OCI-M1 (cell line): ENCODE data around the gene WDR83.
"Not testable (repeated sequence)": the region's sequence is repeated elsewhere in the genome, so short reads cannot be mapped to it uniquely, and the experiment has no call there.

Experiments
- DNase-seq: peaks from one replicate; lab custom pipeline; 2025; lab: John Stamatoyannopoulos, UW

WDR83 gene

DNA sequence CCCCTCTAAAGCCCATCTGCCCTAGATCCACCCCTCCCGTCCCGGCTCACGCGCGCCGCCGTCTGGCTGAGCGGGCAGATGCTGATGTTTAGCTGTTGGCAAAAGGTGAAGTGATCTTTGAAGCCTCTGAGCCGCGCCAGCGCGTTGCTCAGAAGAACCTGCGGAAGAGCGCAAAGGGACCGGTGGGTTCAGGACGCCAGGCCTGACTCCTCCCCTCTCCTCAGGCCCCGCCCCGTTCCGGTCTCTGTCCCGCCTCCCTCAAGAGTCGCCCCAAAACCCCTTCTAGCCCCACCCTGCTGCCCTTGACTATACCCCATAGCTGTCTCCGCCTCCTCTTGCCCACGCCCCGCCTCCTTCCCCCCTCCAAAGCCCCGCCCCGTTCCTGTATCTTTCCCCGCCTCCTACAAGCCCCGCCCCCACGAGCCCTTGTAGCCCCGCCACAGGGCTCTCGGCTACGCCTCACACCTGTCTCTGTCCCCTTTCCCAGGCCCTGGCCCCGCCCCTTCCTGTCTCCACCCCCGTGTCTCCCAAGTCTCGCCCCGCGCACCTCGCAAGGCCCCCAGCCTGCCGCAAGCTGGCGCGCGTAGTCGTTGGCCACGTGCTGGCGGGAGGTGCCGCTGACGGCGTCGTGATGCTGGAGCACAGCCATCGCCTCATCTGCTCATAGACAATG lies 9.6 kb upstream of the WDR83 start:
- no peak for DNase-seq

DNA sequence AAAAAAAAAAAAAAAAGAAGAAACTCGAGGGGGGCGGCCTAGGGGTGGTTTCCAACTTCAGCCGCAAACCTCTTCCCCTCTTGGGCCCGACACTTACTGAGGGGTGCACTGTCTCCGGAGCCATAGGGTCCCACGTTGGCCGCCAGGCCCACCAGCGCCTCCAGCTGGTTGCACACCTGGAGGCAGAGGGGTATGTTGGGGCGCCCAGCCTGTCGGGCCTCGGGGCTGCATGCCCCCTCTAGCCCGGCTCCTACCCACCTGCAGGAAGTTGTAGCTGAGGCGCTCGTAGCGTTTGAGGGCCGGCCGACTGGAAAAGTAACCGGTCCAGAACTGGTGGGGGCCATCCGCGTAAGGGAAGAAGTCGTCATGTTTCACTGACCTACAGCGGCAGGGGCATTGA lies 8.6 kb upstream of the WDR83 start:
- no peak for DNase-seq

DNA sequence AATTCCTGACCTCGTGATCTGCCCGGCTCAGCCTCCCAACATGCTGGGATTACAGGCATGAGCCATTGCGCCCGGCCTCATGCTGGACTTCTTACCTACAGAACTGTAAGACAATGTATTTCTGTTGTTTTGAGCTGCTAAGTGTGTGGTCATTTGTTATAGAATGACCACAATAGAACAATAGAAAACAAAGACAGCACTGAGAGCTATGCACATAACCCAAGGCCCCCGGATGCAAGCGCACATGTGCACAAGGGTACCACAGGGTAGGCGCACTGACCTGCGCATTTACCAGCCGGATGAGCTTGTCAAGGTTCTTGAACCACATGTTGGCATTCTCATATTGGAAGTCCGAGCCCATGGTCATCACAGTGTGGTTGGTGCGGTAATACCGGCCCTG lies 5.6 kb upstream of the WDR83 start:
- DNase-seq: no peak

DNA sequence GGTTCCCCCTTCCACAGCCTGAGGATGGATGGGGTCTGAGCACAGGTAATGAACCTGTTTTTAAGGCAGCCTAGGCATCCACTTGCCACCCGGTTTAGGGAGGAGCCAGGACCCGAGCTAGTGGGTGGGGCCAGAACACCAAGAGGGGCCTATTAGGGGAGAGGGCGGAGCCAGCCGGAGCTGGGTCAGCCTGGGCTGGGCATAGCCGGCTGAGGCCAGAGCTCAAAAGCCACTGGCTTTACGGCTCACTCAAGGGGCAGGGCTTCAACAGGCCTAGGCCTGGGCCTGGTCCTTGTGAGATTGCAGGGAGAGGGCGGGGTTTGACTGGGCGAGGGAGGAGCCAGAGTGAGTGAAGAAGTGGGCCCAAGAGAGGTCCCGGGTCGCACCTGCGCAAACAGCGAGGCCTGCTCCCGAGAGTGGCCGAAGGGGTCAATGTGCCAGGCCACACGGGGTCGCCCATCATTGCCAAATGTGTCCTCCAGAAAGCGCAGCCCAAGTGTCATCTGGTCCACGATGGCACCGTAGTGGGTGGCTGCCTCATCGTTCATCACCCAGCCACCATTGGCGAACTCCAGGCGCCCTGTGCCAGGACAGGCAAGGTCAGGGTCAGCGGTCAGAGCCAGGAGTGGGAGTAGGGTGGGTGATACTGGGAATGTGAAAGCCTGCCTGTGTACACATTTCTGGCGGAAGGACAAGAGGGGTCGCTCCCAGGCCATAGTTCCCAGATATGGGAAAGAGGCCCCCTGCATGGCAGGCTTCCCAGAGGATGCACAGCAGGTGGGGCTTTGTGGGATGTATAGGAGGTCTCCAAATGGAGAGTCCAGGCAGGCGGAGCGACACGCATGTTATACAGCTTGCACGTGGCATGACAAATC lies 2.0 kb upstream of the WDR83 start:
- DNase-seq: no peak

DNA sequence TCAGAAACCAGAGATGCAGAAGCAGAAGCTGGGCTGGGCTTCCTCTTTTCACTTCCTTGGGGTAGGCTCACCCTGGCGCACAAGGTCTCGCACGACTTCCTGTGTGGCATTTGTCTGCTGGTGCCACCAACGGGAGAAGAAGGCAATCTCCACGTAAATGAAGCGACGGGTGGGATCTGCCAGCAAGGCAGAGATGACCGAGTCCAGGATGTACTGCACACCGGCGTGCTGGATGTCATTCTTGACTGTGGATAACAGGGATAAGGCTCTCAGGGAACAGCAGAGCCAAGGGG lies 1.4 kb upstream of the WDR83 start:
- DNase-seq: no peak

DNA sequence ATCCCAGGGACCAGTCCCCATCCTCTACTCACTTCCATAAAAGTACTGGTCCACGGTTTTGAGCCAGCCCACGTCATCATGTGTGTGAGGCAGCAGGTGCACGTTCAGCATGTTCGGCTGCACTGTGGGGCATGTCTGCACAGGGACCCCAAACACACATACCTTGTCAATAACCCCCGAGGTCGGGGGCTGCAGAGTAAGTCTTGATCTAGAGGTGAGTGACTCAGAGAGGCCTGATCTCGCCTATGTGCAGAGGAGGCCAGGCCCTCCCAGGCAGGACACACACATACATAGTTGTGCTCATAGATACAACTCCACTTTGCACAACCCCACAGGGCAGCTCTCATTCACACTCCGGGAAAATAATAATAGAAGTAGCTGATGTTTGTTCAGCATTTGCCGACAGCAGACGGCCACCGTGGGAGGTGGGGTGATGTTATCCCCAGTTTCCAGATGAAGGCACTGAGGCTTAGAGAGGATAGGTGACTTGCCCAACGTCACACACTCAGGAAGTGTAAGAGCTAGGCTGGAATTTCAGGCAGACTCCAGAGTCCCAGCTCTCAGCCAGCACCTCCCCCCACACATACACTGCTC lies 839 bp upstream of the WDR83 start:
- DNase-seq: no peak

DNA sequence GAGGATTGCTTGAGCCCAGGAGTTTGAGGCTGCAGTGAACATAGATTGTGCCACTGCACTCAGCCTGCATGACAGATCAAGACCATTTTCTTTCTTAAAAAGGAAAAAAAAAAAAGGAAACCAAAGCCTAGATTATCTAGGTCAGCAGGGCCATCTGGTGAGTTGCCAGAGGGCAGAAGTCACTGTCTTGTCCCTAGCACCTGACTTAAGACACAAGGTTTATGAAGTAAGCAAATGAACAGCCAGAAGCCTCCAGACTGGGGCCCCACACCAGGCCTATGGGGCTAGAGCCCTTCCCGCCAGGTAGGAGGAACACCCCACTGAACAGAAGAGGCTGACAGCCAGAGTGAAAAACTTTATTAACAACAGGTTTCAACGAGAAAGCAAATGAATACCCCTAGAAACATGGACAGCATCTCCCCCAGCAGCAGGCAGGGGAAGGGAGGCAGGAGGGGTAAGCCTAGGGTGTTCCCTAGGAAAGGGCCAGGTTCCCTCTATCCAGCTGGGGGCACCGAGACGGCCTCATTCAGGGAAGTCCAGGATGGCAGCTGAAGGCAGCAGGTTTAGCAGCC lies 1.2 kb downstream of the WDR83 start:
- DNase-seq: no peak

DNA sequence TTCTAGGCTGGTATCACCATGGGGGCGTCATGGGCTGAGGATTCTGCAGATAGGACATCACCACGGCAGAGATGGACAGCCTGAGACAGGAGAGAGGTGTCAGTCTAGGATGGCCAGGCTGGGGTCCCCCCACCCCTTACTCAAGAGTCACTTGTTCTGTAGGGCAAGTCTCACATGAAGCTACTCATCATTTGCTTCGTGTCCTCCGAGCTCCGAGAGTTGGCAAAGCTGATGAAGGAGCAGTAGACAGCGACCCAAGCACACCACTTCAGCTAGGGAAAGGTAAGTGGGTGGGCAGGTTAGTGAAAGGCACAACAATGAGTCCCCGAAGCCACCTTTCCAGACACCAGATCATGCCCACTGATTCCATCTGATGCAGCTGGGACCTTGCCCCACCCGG lies 1.7 kb downstream of the WDR83 start:
- DNase-seq: no peak

DNA sequence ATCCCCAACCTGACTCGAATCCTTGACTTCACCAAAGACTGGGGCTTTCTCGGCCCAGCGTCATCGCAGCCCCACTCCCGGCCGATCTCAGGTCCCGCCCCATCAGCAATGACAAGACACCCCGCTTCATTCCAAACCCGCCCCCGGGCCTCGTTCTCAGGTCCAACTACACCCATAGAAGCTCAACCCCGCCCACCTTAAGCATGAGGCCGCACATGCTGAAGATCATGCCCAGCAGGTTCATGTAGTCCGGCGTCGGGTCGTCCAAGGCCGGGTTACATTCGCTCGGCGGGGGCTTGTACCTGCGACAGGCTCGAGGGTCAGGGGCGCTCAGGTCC lies 2.3 kb downstream of the WDR83 start:
- DNase-seq: peak; percentile 55

DNA sequence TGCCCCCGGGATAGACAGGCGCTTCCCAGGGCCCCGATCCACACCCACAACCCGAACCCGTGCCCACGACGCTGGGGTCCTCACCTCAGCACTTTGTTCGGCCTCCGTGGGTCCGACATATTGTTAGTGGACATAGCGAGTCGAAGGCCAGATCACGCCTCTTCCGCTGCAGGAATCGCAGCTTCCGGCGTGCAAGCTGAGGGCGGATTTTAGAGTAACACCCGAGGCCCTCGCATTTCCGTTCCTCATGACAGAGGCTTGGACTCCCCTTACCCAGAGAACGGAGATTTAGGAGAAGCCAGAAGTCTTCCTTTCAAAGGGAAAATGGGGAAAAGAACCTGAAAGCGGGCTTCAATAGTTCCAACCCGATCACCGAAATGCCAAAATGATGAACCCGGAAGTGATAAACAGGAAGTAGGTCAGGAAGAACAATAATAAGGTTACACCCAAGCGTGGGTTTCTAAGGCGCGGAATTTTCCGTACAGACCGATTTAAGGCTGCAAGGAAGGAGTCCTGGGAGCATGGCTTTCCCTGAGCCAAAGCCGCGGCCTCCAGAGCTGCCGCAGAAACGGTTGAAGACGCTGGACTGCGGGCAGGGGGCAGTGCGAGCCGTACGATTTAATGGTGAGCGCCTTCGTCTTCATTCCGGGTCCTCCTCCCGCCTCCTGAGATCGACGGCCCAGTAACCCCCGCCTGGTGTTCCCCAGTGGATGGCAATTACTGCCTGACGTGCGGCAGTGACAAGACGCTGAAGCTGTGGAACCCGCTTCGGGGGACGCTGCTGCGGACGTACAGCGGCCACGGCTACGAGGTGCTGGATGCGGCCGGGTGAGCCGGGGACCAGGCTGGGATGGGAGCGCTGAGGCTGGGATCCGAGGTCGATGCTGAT lies 2.9 kb downstream of the WDR83 start:
- peak; percentile 78 for DNase-seq

DNA sequence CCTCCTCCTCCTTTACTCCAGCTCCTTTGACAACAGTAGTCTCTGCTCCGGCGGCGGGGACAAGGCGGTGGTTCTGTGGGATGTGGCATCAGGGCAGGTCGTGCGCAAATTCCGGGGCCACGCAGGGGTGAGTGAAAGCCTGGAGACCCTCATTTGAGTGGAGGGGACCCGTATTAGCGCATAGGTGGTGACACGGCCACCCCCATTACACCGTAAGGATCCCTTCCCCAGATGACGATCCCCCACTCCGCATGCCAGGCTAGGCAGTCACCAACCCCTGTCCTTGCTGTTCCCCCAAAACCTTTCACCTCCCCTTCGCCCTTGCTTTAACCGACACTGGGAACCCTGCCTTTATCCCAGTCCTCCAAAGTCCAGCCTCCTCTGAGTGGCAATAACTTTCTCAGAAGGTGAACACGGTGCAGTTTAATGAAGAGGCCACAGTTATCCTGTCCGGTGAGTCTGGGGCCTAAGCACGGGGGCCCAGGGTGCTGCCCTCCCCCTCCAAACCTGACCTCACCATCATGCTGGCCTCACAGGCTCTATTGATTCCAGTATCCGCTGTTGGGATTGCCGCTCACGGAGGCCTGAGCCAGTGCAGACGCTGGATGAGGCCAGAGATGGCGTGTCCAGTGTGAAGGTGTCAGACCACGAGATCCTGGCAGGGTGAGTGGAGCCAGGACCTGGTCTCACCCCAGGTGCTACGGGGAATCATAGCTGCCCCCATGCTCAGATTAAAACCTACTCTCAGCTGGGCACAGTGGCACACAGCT lies 3.7 kb downstream of the WDR83 start:
- no peak for DNase-seq

DNA sequence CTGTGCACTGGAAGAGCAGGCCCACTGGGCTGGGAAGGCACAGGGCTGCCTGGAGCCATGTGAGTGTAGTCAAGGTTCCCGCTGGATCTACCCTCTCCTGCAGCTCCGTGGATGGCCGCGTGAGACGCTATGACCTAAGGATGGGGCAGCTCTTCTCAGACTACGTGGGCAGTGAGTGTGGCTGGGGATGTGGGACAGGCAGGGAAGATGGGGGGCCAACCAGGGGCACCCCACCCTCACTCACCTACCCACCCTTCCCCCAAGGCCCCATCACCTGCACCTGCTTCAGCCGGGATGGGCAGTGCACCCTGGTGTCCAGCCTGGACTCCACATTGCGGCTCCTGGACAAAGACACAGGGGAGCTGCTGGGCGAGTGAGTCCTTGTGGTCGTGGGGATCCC lies 6.1 kb downstream of the WDR83 start:
- DNase-seq: no peak

DNA sequence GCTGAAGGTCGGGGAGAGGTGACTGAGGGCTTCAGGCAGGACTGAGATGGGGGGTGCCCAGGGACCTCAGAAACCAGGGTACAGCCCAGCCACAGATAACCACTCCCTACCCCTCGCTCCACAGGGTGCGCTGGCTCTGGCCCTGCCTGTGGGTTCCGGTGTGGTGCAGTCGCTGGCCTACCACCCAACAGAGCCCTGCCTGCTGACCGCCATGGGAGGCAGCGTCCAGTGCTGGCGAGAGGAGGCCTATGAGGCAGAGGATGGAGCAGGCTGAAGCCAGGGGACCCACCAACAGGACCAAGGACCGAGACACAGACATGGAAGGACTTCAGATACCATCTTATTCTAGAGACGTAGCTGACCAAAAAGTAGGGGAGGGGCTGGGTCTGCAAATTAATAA lies 8.8 kb downstream of the WDR83 start:
- no peak for DNase-seq

DNA sequence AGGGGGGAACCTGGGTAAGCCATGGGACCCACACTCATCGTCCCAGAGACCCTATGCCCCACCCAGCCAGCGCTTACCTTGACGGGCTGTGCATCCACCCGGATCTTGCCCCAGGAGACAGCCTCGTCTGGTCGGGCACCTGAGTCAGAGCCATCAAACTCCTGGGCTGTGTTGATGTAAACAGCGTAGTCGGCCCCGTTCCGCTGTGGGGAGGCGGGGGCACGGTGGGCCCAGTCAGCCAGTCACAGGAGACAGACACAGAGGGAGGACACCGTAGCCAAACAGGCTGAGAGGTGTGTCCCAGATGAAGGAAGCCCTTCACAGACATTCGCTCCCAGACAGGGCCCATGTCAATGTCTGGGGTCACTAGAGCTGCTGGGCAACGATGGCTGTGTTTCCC lies 9.3 kb downstream of the WDR83 start:
- DNase-seq: no peak

DNA sequence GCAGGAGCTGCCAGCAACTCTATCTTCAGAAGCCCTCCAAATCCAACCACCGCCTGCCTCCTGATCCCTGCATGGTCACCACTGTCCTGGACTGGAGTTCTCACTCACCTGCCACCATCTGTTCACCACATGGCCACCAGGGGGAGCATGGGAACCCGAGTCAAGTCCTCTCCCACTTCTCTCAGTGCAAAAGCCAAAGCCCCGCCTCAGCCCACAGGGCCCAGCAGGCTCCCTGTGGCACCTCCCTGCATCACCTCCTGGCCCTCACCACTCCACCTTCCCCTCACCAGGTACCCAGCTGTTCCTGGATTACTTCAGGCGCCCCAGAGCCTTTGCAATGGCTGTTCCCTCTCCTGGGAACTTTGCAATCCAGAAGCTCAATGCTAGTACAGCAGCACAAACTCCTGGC lies 9.8 kb downstream of the WDR83 start:
- DNase-seq: peak; percentile 75

DNA sequence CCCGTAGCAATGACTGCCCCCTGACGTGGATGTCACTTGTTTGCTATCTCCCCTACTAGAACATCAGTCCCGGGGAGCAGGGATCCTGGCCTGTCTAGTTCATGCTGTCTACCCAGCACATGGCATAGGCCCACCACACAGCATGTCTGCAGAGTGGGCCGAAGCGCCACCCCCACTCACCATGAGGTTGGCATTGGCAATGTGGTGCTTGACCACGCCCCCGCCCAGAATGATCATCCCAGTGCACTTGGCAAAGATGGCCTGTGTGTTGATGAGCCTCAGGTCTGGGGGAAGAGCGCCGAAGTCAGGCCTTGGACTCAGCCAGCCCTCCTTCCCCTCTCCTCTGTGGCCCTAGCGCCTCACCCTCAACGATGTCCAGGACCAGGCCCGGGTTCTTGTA lies 10.3 kb downstream of the WDR83 start:
- no peak for DNase-seq

DNA sequence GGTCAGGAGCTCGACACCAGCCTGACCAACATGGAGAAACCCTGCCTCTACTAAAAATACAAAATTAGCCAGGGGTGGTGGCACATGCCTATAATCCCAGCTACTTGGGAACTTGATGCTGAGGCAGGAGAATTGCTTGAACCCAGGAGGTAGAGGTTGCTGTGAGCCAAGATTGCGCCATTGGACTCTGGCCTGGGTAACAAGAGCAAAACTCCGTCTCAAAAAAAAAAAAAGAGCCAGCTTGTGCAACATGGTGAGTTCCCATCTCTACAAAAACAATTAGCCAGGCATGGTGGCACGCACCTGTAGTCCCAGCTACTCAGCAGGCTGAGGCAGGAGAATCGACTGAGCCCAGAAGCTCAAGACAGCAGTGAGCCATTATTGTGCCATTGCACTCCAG lies 11.4 kb downstream of the WDR83 start:
- not testable (repeated sequence) for DNase-seq

DNA sequence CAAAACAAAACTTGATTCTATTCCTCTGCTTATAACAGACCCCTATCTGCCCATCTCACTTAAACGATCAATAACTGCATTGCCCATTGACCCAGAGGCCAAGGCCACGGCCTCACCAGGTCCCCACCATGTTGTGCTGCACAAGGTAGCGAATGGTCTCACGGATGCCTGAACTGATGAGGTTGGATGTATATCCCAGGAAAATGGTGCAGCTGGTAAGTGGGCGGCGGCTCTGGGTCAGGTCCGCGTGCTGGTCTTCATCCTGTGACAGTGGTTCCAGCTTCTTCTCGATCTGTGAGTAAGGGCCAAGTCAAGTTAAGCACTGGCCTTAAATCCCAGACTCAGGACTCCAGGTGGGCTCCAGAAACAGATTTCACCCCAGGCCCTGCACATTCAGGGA lies 13.4 kb downstream of the WDR83 start:
- DNase-seq: no peak

DNA sequence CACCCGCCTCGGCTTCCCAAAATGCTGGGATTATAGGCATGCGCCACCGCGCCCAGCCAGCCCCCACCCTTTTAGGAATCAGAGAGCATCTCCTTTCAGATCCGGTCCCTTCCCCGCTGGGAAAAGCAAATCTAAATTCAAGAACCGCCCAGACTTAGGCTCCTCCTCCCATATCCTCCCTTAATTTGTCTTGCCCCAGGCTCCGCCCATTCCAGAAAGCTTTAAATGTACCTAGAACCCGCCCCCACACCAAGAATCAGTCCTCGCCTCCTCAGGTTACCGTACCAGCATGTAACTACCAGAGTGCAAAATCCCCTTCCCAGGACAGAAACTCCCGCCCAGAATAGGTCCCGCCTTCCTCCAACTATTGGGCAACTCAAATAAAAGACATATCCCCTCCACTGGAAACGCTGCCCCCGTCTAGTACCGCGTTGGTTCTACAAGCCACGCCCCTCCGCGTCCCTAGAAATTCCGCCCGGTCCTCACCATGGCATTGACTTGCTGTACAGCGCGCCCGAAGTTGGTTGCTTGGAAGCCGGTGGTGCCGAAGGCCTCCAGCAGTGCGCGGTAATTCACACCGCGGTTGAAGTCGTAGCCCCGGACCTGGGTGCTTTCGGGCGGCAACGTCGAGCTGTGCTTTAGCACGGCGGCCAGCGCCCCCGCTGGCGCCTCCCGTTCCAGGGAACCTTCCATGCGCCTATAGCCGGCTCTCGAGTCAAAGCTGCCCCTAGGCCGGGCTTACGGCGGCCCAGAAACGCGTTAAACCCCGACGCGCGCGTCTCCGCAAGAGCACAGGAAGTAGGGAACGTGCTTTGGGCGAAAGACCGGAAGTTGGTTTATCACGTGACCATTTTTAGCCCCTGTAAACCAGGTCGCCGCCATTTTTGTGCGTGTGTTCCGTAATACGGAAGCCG lies 14.7 kb downstream of the WDR83 start, which contains the start of gene DHPS:
DHPS (minus strand) TSS at position 807 of the 914 bp plus-strand sequence; CDS start at position 693, 114 bp downstream.
- DNase-seq: peak; percentile 96

DNA sequence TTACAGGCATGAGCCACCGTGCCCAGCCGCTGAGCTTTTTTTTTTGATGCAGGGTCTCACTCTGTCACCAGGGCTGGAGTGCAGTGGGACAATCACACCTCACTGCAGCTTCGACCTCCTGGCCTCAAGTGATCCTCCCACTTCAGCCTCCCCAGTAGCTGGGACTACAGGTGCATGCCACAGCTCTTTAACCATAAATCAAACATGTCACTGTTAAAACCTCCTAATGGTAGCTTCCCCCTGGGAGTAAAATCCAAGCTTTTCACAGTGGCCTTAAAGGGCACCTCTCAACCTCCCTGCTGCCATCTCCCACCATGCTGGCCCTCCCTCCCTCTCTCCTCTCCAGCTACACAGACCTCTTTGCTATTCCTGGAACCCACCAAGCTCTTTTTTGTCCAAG lies 19.2 kb downstream of the WDR83 start:
- DNase-seq: no peak
